Right lobe of liver (tissue), 4 donors: ENCODE results near the gene SNX5.

Experiments
- CTCF ChIP-seq, 4 donors: fragments of 200-600 bp in 3 of 4; fragments of 450-650 bp in 1 of 4; IDR thresholded peaks; one replicate each; pipeline versions ENCODE4 v1.5.1 to v1.8.0; 2016 to 2022; ENCODE audit warnings: antibody characterized with exemption in 4 of 4, mild to moderate bottlenecking in 2 of 4
- POLR2A ChIP-seq: fragments of 450-650 bp; IDR thresholded peaks from one replicate; pipeline ENCODE4 v1.6.1; 2017; ENCODE audit warnings: antibody characterized with exemption, mild to moderate bottlenecking
- donor health status: DM: no; HTN: no; CAD: no.
- donor health status: DM: no; HTN: no; CAD: no.
- donor health status: DM: no; HTN: yes; CAD: no.

- TF ChIP-seq POLR2A: no peak
- no peak for TF ChIP-seq CTCF (IDR thresholded peaks at IDR 0.05)
Measured at GRCh38 chr20:17932396-17932795, 36.2 kb downstream of the SNX5 start.
